Measurements from ENCODE around the gene NEURL3. TPM values are rescaled to one million over a fixed set of nuclear protein-coding genes. Genes with fewer than 3 reads are reported as not detected.

The NEURL3 gene
- total and polyA plus RNA-seq, 2 of the 4 experiments (the other 2 are of a cell fraction), result not detected

GRCh38 chr2:96514521-96514920, 9.4 kb upstream of the NEURL3 start:
- Histone ChIP-seq H3K4me1 (ENCODE audit: control insufficient read depth, insufficient read depth, low read length) (no peaks in the 10 kb centered on the region), H3K79me1 (ENCODE audit: low read depth in 1 of 2, low read length in 2 of 2) (no peaks in the 10 kb centered on the region), H4K20me1 (ENCODE audit: insufficient read depth, low read length) (no peaks in the 10 kb centered on the region), H2BK5ac (ENCODE audit: low read depth, low read length, poor library complexity, severe bottlenecking) (no peak overlapping the region), H3K23ac (ENCODE audit: low read depth, low read length) (no peak overlapping the region), H3K4ac (ENCODE audit: low read depth, low read length) (no peak overlapping the region), H3K56ac (ENCODE audit: extremely low read depth, insufficient read depth, low read length) (no peak overlapping the region), H3K27me3 (ENCODE audit: control insufficient read depth, insufficient read depth, low read length) (peaks cover 33% of the 10 kb centered on the region), H3K9ac (ENCODE audit: low read depth, low read length) (no peak overlapping the region), H3K9me1 (ENCODE audit: insufficient read depth, low read length) (no peaks in the 10 kb centered on the region), H4K5ac (ENCODE audit: low read depth, low read length) (no peak overlapping the region), H2AK9ac (replicated peaks; ENCODE audit: low read depth, low read length, poor library complexity) (no peak overlapping the region), H2AFZ (replicated peaks; ENCODE audit: low read length, poor library complexity) (no peak overlapping the region), H2BK20ac (ENCODE audit: low read depth, low read length) (no peak overlapping the region), H3K27ac (ENCODE audit: insufficient read depth, low read length) (no peak overlapping the region), H2AK5ac (ENCODE audit: low read depth, low read length) (no peak overlapping the region), H3K18ac (ENCODE audit: low read depth, low read length) (no peak overlapping the region), H3K14ac (replicated peaks; ENCODE audit: low read depth, low read length) (no peak overlapping the region), H3K4me3 (ENCODE audit: insufficient read depth, low read depth, low read length) (no peak overlapping the region), H2BK15ac (ENCODE audit: low read depth, low read length) (no peak overlapping the region), H3K36me3 (ENCODE audit: control insufficient read depth, insufficient read depth, low read length) (no peaks in the 10 kb centered on the region), H4K8ac (ENCODE audit: low read depth in 2 of 2, low read length in 2 of 2) (no peak overlapping the region), H4K91ac (ENCODE audit: insufficient read depth, low read depth, low read length) (no peak overlapping the region), H3K4me2 (ENCODE audit: low read depth, low read length) (no peak overlapping the region), H3K9me3 (ENCODE audit: control insufficient read depth, insufficient read depth, low read length) (no peaks in the 10 kb centered on the region; the same call in 1 of the 2 replicates), H2BK120ac (ENCODE audit: low read depth, low read length) (no peak overlapping the region)
- dilution Hi-C loops (cut with HindIII; ENCODE audit: low sequenced_read_pairs, unreplicated experiment), result no loop called here
- POLR2A ChIA-PET (ENCODE audit: unreplicated experiment), result no interaction called here
- in situ Hi-C loops (cut with MboI; ENCODE audit: low sequenced_read_pairs), result loop anchor here (10.0 to 25.0 kb wide), 2 partner anchors 210 to 502 kb away; partner anchors contain the start of gene SNRNP200
- 100% methylated on average over 1 of the region's 6 CpGs; no CpG with 5 or more reads in 1 of the 2 experiments for WGBS, 2 experiments (ENCODE audit: extremely low coverage in 2 of 2, insufficient read length in 1 of 2)
- BruUV-seq (replicated peaks), result no TSS peak
- TF ChIP-seq POLR2A (IDR thresholded peaks at IDR 0.05; ENCODE audit: low read depth, low read length), result no peak
- TF ChIP-seq USF2 (IDR thresholded peaks at IDR 0.05; ENCODE audit: low read depth, low read length), result no peak
- no peak for TF ChIP-seq NFE2L2 (IDR thresholded peaks at IDR 0.05; ENCODE audit: low read depth, low read length)
- TF ChIP-seq FOS (IDR thresholded peaks at IDR 0.05; ENCODE audit: low read depth, low read length), result no peak
- TF ChIP-seq SMC3 (IDR thresholded peaks at IDR 0.05; ENCODE audit: low read depth, low read length), result no peak
- no peak for TF ChIP-seq ELK1 (IDR thresholded peaks at IDR 0.05; ENCODE audit: borderline replicate concordance, low read depth, low read length)
- no peak for TF ChIP-seq MXI1 (IDR thresholded peaks at IDR 0.05; ENCODE audit: borderline replicate concordance, low read depth, low read length)
- no peak for TF ChIP-seq RFX5 (IDR thresholded peaks at IDR 0.05; ENCODE audit: low read depth, low read length)
- no peak for TF ChIP-seq MAFK (IDR thresholded peaks at IDR 0.05; ENCODE audit: low read depth, low read length)
- TF ChIP-seq RAD21 (IDR thresholded peaks at IDR 0.05; ENCODE audit: low read length), result no peak
- TF ChIP-seq CEBPB (IDR thresholded peaks at IDR 0.05; ENCODE audit: low read depth, low read length), result no peak
- no peak for ATAC-seq (ENCODE audit: low read depth)
- no peak for DNase-seq
- CTCF ChIA-PET, result no interaction called here
- intact Hi-C loops (cut with micrococcal nuclease), result no loop called here
